ENCODE measurements around the gene SART3.

DNA sequence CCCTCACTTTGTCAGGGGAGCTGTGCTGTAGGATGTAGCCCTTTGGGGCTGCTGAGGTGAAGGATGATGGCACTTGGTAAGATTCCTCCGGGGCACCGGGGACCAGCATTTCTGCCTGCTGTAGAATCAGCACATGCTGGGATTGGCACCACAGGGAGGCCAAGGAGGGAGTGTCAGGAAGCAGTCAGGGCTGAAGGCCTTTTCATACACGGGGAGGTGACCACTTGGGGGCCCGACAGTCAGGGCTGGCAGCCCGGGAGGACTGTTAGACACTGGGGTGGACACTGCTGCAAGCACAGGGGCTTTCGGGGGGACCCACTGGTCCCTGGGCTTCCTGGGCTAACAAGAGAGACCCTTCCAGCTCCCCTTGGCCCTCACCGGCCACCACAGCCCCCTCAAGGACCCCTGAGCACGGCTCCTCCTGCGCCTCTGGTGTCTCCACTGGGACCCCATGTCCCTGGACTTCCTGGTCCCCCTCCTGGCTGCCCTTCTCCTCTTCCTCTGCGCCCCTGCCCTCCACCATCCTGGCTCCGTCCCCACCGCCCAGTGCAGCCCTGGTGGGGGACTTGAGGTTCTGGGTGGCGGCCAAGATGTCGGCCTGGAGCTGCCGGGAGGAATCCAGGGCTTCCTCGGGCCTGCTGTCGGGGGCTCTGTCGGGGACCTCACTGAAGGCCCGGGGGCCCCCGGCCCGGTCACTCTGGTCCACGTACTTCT, 30.5 kb upstream of the SART3 start:
- no peak for TF ChIP-seq RCOR1 (IDR thresholded peaks at IDR 0.05; ENCODE audit: insufficient replicate concordance, low read length)
- TF ChIP-seq, protein P1, sequence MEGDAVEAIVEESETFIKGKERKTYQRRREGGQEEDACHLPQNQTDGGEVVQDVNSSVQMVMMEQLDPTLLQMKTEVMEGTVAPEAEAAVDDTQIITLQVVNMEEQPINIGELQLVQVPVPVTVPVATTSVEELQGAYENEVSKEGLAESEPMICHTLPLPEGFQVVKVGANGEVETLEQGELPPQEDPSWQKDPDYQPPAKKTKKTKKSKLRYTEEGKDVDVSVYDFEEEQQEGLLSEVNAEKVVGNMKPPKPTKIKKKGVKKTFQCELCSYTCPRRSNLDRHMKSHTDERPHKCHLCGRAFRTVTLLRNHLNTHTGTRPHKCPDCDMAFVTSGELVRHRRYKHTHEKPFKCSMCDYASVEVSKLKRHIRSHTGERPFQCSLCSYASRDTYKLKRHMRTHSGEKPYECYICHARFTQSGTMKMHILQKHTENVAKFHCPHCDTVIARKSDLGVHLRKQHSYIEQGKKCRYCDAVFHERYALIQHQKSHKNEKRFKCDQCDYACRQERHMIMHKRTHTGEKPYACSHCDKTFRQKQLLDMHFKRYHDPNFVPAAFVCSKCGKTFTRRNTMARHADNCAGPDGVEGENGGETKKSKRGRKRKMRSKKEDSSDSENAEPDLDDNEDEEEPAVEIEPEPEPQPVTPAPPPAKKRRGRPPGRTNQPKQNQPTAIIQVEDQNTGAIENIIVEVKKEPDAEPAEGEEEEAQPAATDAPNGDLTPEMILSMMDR (conservative IDR thresholded peaks at IDR 0.05; ENCODE audit: low read depth, low read length) = no peak
- TF ChIP-seq POLR2A (IDR thresholded peaks at IDR 0.05; ENCODE audit: low read depth, low read length) = no peak
- TF ChIP-seq CHD1 (IDR thresholded peaks at IDR 0.05; ENCODE audit: low read depth, low read length) = no peak
- TF ChIP-seq FOS (IDR thresholded peaks at IDR 0.05; ENCODE audit: low read depth, low read length) = no peak
- TF ChIP-seq RFX5 (IDR thresholded peaks at IDR 0.05; ENCODE audit: low read depth, low read length) = no peak
- no peak for TF ChIP-seq RAD21 (IDR thresholded peaks at IDR 0.05; ENCODE audit: low read length)
- TF ChIP-seq MXI1 (IDR thresholded peaks at IDR 0.05; ENCODE audit: borderline replicate concordance, low read depth, low read length) = no peak
- no peak for TF ChIP-seq USF2 (IDR thresholded peaks at IDR 0.05; ENCODE audit: low read depth, low read length)

Measured in IMR-90 (cell line).